GM10266 (cell line): ENCODE results near the gene HSBP1L1.

Source experiments
- DNase-seq: peaks from one replicate; pipeline ENCODE4 v3.0.0; 2012; ENCODE audit errors: extremely low spot score
- CTCF ChIP-seq: IDR thresholded peaks from 2 replicates; pipeline ENCODE4 v1.5.1; 2012; ENCODE audit warnings: mild to moderate bottlenecking, low read depth; ENCODE audit not compliant: control insufficient read depth, insufficient read depth; ENCODE audit errors: missing control alignments

The HSBP1L1 gene

DNA sequence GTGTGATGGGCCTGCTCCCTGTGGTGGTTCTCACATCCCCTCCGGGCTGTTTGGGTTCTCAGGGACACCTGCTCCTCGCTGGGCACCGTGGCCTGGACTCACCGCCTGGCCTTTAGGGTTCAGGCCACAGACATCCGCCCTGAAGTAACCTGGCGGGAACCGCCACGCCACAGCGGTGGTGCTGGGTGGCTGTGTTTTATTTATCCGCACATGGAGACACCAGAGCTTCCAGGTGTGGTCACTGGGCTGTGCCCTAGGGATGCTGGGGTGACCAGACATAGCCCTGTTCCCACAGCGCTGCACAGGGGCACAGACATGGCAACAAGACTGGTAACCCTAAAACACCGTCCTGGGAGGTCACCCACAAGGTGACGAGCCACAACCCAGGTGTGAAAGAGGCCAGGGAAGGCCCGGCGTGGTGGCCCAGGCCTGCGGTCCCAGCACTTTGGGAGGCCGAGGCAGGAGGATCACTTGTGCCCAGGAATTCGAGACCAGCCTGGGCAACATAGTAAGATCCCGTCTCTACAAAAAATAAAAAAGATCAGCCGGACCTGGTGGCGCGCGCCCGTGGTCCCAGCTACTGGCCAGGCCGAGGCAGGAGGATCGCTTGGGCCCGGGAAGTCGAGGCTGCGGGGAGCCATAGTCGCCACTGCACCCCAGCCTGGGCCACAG is 649 bp upstream of the HSBP1L1 start:
- no peak for TF ChIP-seq CTCF
- no peak for DNase-seq

- DNase-seq: no peak
- no peak for TF ChIP-seq CTCF
These were observed 868 bp downstream of the HSBP1L1 start for GRCh38 chr18:79965119-79965902.

- TF ChIP-seq CTCF: no peak
- no peak for DNase-seq
These were observed 6.1 kb downstream of the HSBP1L1 start for GRCh38 chr18:79970419-79971133.

- DNase-seq: no peak
- TF ChIP-seq CTCF: no peak
These were observed 6.9 kb downstream of the HSBP1L1 start for GRCh38 chr18:79971211-79971952.

GRCh38 chr18:79971986-79972385 is 7.5 kb downstream of the HSBP1L1 start:
- DNase-seq: no peak
- TF ChIP-seq CTCF: no peak

GRCh38 chr18:79972720-79973119 is 8.3 kb downstream of the HSBP1L1 start:
- no peak for DNase-seq
- TF ChIP-seq CTCF: no peak
